ENCODE measurements around the gene ABHD1. TPM values are rescaled to one million over a fixed set of nuclear protein-coding genes. Genes with fewer than 3 reads are reported as not detected.
"Not testable (repeated sequence)": the region's sequence is repeated elsewhere in the genome, so short reads cannot be mapped to it uniquely, and the experiment has no call there.

Gene ABHD1
- not detected in 2 replicates for total RNA-seq (2014; rRNA removed; shearing (Covaris generic))

DNA sequence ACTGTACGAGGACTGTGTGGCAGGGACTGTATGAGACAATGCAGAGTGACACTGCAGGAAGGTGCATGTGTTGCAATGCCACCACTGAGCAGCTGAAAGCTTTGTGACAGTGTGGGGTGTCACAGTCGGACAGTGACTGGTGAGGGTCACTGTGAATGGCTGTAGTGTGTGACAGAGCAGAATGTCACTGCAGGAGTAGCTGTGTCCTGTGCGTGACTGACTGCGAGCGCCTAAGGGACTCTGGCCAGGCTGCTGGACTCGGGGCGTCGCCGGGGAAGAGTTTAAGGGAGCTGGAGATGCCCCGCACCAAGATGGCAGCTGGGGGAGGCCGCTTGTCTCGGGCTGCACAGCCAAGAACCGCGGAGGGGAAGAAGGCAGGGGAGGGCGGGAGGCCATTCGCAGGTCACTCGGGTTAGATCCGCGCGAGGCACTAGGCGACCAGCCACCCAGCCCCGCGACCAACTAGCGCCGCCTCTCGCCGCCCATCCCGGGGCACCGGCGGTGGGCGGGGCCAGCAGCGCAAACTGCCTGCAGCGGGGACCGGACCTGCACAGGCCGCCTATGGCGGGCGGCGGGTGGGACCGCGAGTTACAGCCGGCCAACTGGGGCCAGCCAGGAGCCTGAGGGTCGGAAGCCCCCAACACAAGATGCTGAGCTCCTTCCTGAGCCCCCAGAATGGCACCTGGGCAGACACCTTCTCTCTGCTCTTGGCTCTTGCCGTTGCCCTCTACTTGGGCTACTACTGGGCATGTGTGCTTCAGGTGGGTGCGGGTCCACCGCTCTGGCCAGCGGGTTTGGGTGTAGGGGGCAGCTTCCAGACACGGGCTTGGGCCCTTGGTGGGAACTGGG is at the start of gene ABHD1:
Gene ABHD1 (plus strand): TSS at position 514 of the 849 bp plus-strand sequence. CDS start 134 bp downstream, at position 648.
- no peak for DNase-seq (ENCODE audit: low read depth in 1 of 2, low spot score in 2 of 2)

DNA sequence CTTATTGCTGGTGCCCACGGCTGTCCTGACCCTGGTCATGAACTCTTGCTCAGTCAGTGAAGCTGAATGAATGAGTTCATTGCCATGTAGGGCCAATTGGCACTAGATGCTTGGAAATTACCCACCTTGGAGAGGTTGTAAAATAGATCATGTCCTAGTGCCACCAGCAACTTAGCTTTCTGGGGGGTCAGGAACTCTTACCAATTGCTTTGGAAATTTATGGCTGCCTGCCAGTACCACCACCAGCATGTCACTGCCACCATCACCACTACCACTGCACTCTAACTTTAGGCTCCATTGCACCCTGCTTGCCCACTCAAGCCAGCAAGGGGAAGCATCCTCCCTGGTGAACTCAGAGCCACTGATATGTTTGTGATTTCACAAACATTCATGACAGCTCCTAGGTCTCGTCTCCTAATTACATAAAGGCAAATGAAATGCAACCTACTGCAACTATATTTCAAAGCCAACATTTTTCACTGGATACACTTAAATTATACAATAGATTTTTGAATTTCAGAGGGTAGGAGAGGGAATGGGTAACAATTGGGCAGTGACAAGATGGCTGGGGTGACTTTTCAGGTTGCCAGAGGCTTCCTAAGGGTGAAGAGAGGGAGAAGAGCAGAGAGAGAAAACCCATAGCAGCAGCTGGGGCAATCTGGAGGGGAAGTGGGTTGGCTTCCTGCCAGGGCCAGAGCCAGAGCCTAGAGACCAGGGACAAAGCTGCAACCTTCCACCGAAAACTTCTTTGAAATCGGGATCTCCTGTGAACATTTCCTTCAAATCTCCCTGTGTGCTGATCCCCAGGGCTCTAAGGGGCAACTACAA is 48.7 kb upstream of the ABHD1 start:
- H3K27me3 ChIP-seq (replicated peaks), result no peaks in the 10 kb centered on the region
- no peak overlapping the region for H3K27ac ChIP-seq
- DNase-seq (ENCODE audit: low read depth in 1 of 2, low spot score in 2 of 2), result no peak
- H3K36me3 ChIP-seq, result peaks cover 19% of the 10 kb centered on the region
- H3K4me3 ChIP-seq, result no peak overlapping the region
- peaks cover 62% of the 10 kb centered on the region for H3K4me1 ChIP-seq (replicated peaks)
- H3K9me3 ChIP-seq (replicated peaks), result no peaks in the 10 kb centered on the region

More for the DNA sequence above, at the start of gene ABHD1:
- Histone ChIP-seq H3K9me3 (replicated peaks) (no peaks in the 10 kb centered on the region), H3K27me3 (replicated peaks) (peaks cover 11% of the 10 kb centered on the region), H3K27ac (no peak within 1 kb of the TSS), H3K36me3 (no peaks in the 10 kb centered on the region), H3K4me3 (peak within 1 kb of the TSS; percentile 30), H3K4me1 (replicated peaks) (peaks cover 22% of the 10 kb centered on the region)

DNA sequence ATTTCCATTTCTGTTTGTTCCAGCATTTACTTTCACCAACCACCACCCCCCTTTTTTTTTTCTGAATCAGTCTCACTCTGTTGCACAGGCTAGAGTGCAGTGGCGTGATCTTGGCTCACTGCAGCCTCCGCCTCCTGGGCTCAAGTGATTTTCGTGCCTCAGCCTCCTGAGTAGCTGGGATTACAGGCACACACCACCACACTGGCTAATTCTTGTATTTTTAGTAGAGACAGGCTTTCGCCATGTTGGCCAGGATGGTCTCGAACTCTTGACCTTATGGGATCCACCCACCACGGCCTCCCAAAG is 48.1 kb upstream of the ABHD1 start:
- not testable (repeated sequence) for H3K27ac ChIP-seq; H3K9me3 ChIP-seq (replicated peaks)

DNA sequence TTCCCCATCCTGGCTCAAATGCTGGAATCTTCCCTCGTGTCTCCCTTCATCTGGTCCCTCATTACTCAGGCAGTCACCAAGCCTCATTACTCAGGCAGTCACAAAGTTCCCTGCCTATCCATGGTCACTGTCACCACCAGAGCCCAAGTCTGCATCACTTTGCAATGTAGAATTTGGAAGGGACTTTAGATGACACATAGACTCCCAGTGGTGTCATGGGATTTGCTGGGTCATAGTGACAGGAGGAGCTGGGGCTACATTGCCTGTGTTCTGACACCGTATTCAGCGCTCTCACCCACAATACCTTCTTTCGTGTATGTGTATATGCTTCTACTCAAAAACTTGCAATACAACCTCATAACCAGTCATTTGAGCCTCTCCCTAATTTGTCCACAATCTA is 47.3 kb upstream of the ABHD1 start:
- no peak for DNase-seq (ENCODE audit: low read depth in 1 of 2, low spot score in 2 of 2)
- Histone ChIP-seq H3K4me1 (replicated peaks) (peaks cover 67% of the 10 kb centered on the region), H3K27me3 (replicated peaks) (no peaks in the 10 kb centered on the region), H3K27ac (no peak overlapping the region), H3K4me3 (no peak overlapping the region), H3K9me3 (replicated peaks) (no peaks in the 10 kb centered on the region), H3K36me3 (peaks cover 14% of the 10 kb centered on the region)

More for the DNA sequence above, 48.1 kb upstream of the ABHD1 start:
- not testable (repeated sequence) for H3K27me3 ChIP-seq (replicated peaks); H3K4me3 ChIP-seq; DNase-seq (ENCODE audit: low read depth in 1 of 2, low spot score in 2 of 2)
- Histone ChIP-seq H3K36me3 (peaks cover 17% of the 10 kb centered on the region), H3K4me1 (replicated peaks) (peaks cover 62% of the 10 kb centered on the region)

DNA sequence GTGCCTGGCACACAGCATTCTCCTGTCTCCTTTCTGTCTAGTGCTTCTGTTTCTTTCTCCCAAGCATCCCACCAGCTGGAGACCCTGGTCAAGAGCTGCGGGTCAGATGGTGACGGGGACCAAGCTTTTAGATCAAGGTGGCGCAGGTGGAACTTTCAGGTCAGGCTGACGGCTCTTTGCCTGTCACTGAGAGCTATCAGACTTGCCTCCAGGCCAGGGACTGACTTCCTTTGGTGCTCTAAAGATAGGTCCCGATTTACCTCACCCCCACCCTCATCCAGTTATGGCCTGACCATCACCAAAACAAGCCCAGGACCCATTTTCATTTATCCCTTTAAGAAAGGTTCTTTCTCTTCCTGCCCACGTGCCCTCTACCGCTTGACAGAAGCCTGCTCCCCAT is 46.4 kb upstream of the ABHD1 start:
- Histone ChIP-seq H3K27me3 (replicated peaks) (no peaks in the 10 kb centered on the region), H3K4me1 (replicated peaks) (peaks cover 67% of the 10 kb centered on the region), H3K36me3 (peaks cover 21% of the 10 kb centered on the region), H3K4me3 (no peak overlapping the region), H3K27ac (no peak overlapping the region), H3K9me3 (replicated peaks) (no peaks in the 10 kb centered on the region)
- no peak for DNase-seq (ENCODE audit: low read depth in 1 of 2, low spot score in 2 of 2)

DNA sequence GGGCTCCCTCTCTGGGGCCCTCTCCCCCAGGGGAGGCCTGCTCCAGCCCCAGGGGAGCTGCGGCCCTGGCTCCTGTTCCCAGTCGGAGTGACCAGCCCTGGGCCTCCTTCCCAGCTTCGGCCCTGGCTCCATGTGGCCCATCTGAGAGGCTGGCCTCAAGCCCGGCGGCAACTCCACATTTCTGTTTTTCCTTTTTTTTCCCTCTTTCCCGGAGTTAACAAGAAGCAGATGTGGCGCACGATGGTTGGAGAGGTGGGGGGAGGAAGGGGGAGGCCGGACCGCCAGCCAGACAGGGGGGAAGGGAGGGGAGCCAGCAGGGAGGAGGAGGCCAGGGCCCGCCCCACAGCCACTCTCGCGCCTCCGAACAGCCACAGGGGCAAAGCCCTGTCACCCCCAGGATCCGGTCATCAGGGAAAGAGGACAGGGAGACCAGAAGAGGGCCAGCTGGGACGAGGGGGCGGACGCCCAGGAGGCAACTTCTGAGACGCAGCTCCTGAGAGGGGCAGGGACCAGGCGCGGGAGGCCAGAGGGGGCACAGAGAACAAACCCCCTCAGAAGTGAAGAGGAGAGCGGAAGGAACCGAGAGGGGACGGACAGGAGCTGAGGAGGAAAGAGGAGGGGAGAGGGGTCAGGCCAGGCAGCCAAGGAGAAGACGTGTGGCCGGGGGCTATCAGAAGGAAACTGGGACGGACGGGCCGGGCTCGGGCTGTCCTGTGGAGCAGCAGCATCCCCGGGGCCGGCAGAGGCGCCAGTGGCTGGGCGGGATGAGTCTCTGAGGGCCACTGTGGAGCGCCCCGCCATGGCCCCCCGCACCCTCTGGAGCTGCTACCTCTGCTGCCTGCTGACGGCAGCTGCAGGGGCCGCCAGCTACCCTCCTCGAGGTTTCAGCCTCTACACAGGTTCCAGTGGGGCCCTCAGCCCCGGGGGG is 45.1 kb upstream of the ABHD1 start, which contains the start of gene EMILIN1:
Gene EMILIN1 (plus strand): TSS at position 349 of the 928 bp plus-strand sequence. CDS start 451 bp downstream, at position 800.
- no peaks in the 10 kb centered on the region for H3K9me3 ChIP-seq (replicated peaks)
- peak within 1 kb of the TSS; percentile 52 for H3K4me3 ChIP-seq
- H3K4me1 ChIP-seq (replicated peaks), result peaks cover 59% of the 10 kb centered on the region
- H3K36me3 ChIP-seq, result peaks cover 32% of the 10 kb centered on the region
- H3K27ac ChIP-seq, result peak within 1 kb of the TSS; percentile 54
- peak; percentile 93 to 96 for DNase-seq (ENCODE audit: low read depth in 1 of 2, low spot score in 2 of 2)
- H3K27me3 ChIP-seq (replicated peaks), result no peaks in the 10 kb centered on the region

DNA sequence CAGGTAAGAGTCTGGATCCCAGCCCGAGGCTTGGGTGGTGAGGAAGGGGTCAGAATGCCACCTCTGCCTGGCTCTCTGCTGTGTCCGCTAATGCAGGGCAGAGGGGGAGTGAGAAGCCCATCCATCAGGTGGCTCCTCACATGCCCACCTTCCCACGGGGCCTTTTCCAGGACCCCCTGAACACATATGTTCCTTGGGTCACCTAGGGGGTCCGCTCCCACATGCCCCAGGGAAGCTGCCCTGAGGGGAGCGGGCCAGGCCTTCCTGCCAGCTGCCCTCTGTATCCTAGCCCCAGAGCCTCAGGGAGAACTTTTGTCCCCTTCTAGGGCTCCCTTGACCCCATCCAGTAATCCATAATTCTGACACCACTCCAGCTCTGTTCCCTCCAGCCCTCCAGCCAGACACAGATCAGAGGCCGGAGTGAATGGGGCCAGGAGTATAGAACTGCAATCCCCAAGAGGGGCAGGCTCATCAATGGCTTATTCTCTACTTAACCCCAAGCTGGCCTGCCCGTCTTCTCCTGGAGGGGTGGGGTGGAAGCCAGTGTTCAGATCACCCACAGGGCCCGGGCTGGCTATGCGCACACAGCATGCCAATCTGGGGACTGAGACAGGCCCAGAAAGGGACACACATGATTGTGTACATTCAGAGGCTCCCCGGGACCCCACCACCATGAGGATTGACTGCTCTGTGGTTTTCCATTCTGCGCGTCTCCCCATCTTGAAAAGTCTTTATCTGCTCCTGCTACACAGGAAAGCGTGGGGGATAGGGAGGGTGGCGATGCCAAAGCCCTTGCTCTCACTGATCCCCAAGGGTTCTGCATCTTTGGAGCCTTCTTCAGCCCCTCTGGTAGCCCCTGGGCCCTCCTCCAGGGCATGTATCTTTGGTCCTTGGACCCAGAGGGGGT is 44.1 kb upstream of the ABHD1 start:
- peaks cover 35% of the 10 kb centered on the region for H3K36me3 ChIP-seq
- no peaks in the 10 kb centered on the region for H3K27me3 ChIP-seq (replicated peaks)
- peaks cover 55% of the 10 kb centered on the region for H3K4me1 ChIP-seq (replicated peaks)
- H3K27ac ChIP-seq, result peak overlapping the region; percentile 54; the same call in 1 of the 2 replicates
- peak in 1 of 2 experiments; percentile 22 for DNase-seq (ENCODE audit: low read depth in 1 of 2, low spot score in 2 of 2)
- H3K4me3 ChIP-seq, result peak overlapping the region; percentile 52
- H3K9me3 ChIP-seq (replicated peaks), result no peaks in the 10 kb centered on the region

DNA sequence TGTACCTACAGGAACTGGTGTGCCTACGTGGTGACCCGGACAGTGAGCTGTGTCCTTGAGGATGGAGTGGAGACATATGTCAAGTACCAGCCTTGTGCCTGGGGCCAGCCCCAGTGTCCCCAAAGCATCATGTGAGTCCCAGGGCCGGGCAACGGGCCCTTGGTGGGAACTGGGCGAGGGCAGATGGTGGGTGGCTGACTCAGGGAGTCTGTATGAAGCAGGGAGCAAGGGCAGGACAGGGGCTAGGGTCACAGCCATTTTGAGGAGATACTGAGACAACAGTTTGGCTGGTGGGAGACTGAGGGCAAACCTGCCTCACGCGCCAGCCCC is 43.5 kb upstream of the ABHD1 start:
- DNase-seq (ENCODE audit: low read depth in 1 of 2, low spot score in 2 of 2), result no peak
- Histone ChIP-seq H3K27me3 (replicated peaks) (no peaks in the 10 kb centered on the region), H3K36me3 (peaks cover 41% of the 10 kb centered on the region), H3K9me3 (replicated peaks) (no peaks in the 10 kb centered on the region), H3K27ac (no peak overlapping the region), H3K4me3 (peak overlapping the region; percentile 52), H3K4me1 (replicated peaks) (peaks cover 51% of the 10 kb centered on the region)

DNA sequence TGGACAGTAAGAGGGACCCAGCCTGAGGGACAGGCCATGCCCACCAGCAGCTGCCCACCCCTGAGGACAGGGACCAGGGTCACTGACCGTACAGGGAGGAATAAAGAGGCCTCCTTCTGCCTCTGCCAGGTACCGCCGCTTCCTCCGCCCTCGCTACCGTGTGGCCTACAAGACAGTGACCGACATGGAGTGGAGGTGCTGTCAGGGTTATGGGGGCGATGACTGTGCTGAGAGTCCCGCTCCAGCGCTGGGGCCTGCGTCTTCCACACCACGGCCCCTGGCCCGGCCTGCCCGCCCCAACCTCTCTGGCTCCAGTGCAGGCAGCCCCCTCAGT is 43.0 kb upstream of the ABHD1 start:
- Histone ChIP-seq H3K36me3 (peaks cover 42% of the 10 kb centered on the region), H3K4me3 (no peak overlapping the region), H3K27me3 (replicated peaks) (no peaks in the 10 kb centered on the region), H3K27ac (no peak overlapping the region), H3K4me1 (replicated peaks) (peaks cover 53% of the 10 kb centered on the region), H3K9me3 (replicated peaks) (no peaks in the 10 kb centered on the region)
- DNase-seq (ENCODE audit: low read depth in 1 of 2, low spot score in 2 of 2), result no peak

DNA sequence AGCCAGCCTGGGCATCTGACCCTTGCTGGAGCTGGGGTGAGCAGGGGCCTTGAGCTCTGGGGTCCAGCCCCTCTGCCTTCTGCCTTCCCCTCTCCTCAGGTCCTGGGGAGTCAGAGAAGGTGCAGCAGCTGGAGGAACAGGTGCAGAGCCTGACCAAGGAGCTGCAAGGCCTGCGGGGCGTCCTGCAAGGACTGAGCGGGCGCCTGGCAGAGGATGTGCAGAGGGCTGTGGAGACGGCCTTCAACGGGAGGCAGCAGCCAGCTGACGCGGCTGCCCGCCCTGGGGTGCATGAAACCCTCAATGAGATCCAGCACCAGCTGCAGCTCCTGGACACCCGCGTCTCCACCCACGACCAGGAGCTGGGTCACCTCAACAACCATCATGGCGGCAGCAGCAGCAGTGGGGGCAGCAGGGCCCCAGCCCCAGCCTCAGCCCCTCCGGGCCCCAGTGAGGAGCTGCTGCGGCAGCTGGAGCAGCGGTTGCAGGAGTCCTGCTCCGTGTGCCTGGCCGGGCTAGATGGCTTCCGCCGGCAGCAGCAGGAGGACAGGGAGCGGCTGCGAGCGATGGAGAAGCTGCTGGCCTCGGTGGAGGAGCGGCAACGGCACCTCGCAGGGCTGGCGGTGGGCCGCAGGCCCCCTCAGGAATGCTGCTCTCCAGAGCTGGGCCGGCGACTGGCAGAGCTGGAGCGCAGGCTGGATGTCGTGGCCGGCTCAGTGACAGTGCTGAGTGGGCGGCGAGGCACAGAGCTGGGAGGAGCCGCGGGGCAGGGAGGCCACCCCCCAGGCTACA is 41.4 kb upstream of the ABHD1 start:
- no peaks in the 10 kb centered on the region for H3K9me3 ChIP-seq (replicated peaks)
- no peak overlapping the region for H3K4me3 ChIP-seq
- peaks cover 63% of the 10 kb centered on the region for H3K4me1 ChIP-seq (replicated peaks)
- no peak for DNase-seq (ENCODE audit: low read depth in 1 of 2, low spot score in 2 of 2)
- H3K27me3 ChIP-seq (replicated peaks), result no peaks in the 10 kb centered on the region
- H3K36me3 ChIP-seq, result peaks cover 42% of the 10 kb centered on the region
- no peak overlapping the region for H3K27ac ChIP-seq

DNA sequence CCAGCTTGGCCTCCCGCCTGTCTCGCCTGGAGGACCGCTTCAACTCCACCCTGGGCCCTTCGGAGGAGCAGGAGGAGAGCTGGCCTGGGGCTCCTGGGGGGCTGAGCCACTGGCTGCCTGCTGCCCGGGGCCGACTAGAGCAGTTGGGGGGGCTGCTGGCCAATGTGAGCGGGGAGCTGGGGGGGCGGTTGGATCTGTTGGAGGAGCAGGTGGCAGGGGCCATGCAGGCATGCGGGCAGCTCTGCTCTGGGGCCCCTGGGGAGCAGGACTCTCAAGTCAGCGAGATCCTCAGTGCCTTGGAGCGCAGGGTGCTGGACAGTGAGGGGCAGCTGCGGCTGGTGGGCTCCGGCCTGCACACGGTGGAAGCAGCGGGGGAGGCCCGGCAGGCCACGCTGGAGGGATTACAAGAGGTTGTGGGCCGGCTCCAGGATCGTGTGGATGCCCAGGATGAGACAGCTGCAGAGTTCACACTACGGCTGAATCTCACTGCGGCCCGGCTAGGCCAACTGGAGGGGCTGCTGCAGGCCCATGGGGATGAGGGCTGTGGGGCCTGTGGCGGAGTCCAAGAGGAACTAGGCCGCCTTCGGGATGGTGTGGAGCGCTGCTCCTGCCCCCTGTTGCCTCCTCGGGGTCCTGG is 40.7 kb upstream of the ABHD1 start:
- no peak overlapping the region for H3K27ac ChIP-seq
- no peak overlapping the region for H3K4me3 ChIP-seq
- H3K9me3 ChIP-seq (replicated peaks), result no peaks in the 10 kb centered on the region
- no peak for DNase-seq (ENCODE audit: low read depth in 1 of 2, low spot score in 2 of 2)
- peaks cover 59% of the 10 kb centered on the region for H3K4me1 ChIP-seq (replicated peaks)
- H3K36me3 ChIP-seq, result peaks cover 42% of the 10 kb centered on the region
- no peaks in the 10 kb centered on the region for H3K27me3 ChIP-seq (replicated peaks)

All from SJSA1 (cell line).